ENCODE measurements around the gene C5orf24.
"Not testable (repeated sequence)": the region's sequence is repeated elsewhere in the genome, so short reads cannot be mapped to it uniquely, and the experiment has no call there.

Gene C5orf24

GRCh38 chr5:134825212-134825611 lies 20.6 kb upstream of the C5orf24 start:
- TF ChIP-seq, protein P1, sequence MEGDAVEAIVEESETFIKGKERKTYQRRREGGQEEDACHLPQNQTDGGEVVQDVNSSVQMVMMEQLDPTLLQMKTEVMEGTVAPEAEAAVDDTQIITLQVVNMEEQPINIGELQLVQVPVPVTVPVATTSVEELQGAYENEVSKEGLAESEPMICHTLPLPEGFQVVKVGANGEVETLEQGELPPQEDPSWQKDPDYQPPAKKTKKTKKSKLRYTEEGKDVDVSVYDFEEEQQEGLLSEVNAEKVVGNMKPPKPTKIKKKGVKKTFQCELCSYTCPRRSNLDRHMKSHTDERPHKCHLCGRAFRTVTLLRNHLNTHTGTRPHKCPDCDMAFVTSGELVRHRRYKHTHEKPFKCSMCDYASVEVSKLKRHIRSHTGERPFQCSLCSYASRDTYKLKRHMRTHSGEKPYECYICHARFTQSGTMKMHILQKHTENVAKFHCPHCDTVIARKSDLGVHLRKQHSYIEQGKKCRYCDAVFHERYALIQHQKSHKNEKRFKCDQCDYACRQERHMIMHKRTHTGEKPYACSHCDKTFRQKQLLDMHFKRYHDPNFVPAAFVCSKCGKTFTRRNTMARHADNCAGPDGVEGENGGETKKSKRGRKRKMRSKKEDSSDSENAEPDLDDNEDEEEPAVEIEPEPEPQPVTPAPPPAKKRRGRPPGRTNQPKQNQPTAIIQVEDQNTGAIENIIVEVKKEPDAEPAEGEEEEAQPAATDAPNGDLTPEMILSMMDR (IDR thresholded peaks at IDR 0.05; ENCODE audit: poor library complexity, severe bottlenecking): no peak
- no peak for DNase-seq (ENCODE audit: low spot score)

GRCh38 chr5:134833340-134834032 lies 12.3 kb upstream of the C5orf24 start:
- ATAC-seq (ENCODE audit: low read depth): no peak
- no peak for DNase-seq (ENCODE audit: low spot score)
- Histone ChIP-seq H3K27me3 (ENCODE audit: insufficient read depth, poor library complexity, severe bottlenecking) (no peaks in the 10 kb centered on the region), H3K36me3 (ENCODE audit: low read depth) (peaks cover 92% of the 10 kb centered on the region), H3K9me3 (ENCODE audit: severe bottlenecking) (no peaks in the 10 kb centered on the region), H3K4me1 (ENCODE audit: insufficient read depth, poor library complexity, severe bottlenecking) (no peaks in the 10 kb centered on the region), H3K27ac (ENCODE audit: poor library complexity, severe bottlenecking) (no peak overlapping the region), H3K4me3 (ENCODE audit: severe bottlenecking) (no peak overlapping the region)
- TF ChIP-seq, protein P1 (IDR thresholded peaks at IDR 0.05; ENCODE audit: poor library complexity, severe bottlenecking): no peak

More at GRCh38 chr5:134825212-134825611, 20.6 kb upstream of the C5orf24 start:
- Histone ChIP-seq H3K9me3 (ENCODE audit: severe bottlenecking) (no peaks in the 10 kb centered on the region), H3K27ac (ENCODE audit: poor library complexity, severe bottlenecking) (no peak overlapping the region), H3K27me3 (ENCODE audit: insufficient read depth, poor library complexity, severe bottlenecking) (no peaks in the 10 kb centered on the region), H3K4me3 (ENCODE audit: severe bottlenecking) (no peak overlapping the region), H3K4me1 (ENCODE audit: insufficient read depth, poor library complexity, severe bottlenecking) (no peaks in the 10 kb centered on the region), H3K36me3 (ENCODE audit: low read depth) (peaks cover 92% of the 10 kb centered on the region)
- ATAC-seq (ENCODE audit: low read depth): no peak

- Histone ChIP-seq H3K4me1 (ENCODE audit: insufficient read depth, poor library complexity, severe bottlenecking) (no peaks in the 10 kb centered on the region), H3K27ac (ENCODE audit: poor library complexity, severe bottlenecking) (no peak overlapping the region), H3K9me3 (ENCODE audit: severe bottlenecking) (no peaks in the 10 kb centered on the region), H3K4me3 (ENCODE audit: severe bottlenecking) (no peak overlapping the region), H3K27me3 (ENCODE audit: insufficient read depth, poor library complexity, severe bottlenecking) (no peaks in the 10 kb centered on the region), H3K36me3 (ENCODE audit: low read depth) (peaks cover 86% of the 10 kb centered on the region)
- ATAC-seq (ENCODE audit: low read depth) (no peak), DNase-seq (ENCODE audit: low spot score) (no peak)
- TF ChIP-seq, protein P1 (IDR thresholded peaks at IDR 0.05; ENCODE audit: poor library complexity, severe bottlenecking): no peak
Measured at GRCh38 chr5:134835623-134836022, 10.1 kb upstream of the C5orf24 start.

GRCh38 chr5:134837530-134838181 lies 8.1 kb upstream of the C5orf24 start:
- no peak overlapping the region for H3K4me3 ChIP-seq (ENCODE audit: severe bottlenecking)
- H3K36me3 ChIP-seq (ENCODE audit: low read depth): peaks cover 76% of the 10 kb centered on the region
- ATAC-seq (ENCODE audit: low read depth) (no peak), DNase-seq (ENCODE audit: low spot score) (no peak)
- H3K9me3 ChIP-seq (ENCODE audit: severe bottlenecking): no peaks in the 10 kb centered on the region
- TF ChIP-seq, protein P1 (IDR thresholded peaks at IDR 0.05; ENCODE audit: poor library complexity, severe bottlenecking): no peak
- no peaks in the 10 kb centered on the region for H3K27me3 ChIP-seq (ENCODE audit: insufficient read depth, poor library complexity, severe bottlenecking)
- no peak overlapping the region for H3K27ac ChIP-seq (ENCODE audit: poor library complexity, severe bottlenecking)
- H3K4me1 ChIP-seq (ENCODE audit: insufficient read depth, poor library complexity, severe bottlenecking): peaks cover 10% of the 10 kb centered on the region

DNA sequence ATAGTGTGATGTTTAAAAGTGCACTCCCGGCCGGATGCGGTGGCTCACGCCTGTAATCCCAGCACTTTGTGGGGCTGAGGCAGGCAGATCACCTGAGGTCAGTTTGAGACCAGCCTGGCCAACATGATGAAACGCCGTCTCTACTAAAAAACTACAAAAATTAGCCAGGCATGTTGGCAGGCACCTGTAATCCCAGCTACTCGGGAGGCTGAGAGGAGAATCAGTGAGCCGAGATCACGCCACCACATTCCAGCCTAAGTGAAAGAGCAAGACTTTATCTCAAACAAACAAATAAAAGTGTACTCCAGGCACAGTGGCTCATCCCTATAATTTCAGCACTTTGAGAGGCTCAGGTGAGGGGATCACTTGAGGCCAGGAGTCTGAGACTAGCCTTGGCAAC lies 7.4 kb upstream of the C5orf24 start:
- Histone ChIP-seq H3K4me1 (ENCODE audit: insufficient read depth, poor library complexity, severe bottlenecking) (peaks cover 12% of the 10 kb centered on the region), H3K36me3 (ENCODE audit: low read depth) (peaks cover 77% of the 10 kb centered on the region)
- ATAC-seq (ENCODE audit: low read depth); H3K27me3 ChIP-seq (ENCODE audit: insufficient read depth, poor library complexity, severe bottlenecking); H3K9me3 ChIP-seq (ENCODE audit: severe bottlenecking); H3K27ac ChIP-seq (ENCODE audit: poor library complexity, severe bottlenecking); H3K4me3 ChIP-seq (ENCODE audit: severe bottlenecking); DNase-seq (ENCODE audit: low spot score): not testable (repeated sequence)

Data from RWPE2 (cell line).